NCI-H2107 treated with DMSO at 0.1 percent for 48 hours (cell line): ENCODE data around the gene DLGAP1.

Experiments used
- DNase-seq: peaks from one replicate; lab custom pipeline; 2025; ENCODE audit not compliant: unreplicated experiment; lab: John Stamatoyannopoulos, UW

DLGAP1 gene

GRCh38 chr18:4242431-4243161 is 212.5 kb downstream of the DLGAP1 start:
- no peak for DNase-seq

DNA sequence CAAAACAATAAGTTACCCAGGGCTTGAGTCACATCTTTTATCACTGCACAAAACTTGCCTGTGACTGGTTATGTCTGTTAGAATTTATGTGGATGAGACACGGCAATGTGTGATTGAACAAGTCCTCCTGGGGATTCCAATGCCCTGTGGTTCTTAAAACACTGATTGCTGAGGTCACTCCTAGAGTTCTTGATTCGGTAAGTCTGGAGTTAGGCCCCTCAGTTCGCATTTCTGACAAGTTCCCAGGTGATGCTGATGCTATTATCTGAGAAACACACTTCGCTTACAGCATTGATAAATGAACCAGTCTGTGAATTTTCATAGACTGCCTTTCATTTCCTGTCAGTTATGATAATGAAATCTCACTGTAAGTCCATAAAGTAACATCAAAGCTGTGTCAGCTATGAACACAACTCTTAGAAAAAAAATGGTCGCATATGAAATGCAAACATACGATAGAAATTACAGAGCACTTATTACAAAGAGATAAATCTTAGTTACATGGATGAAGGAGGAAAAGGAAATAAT is 214.0 kb downstream of the DLGAP1 start:
- DNase-seq: no peak

- no peak for DNase-seq
Observed at GRCh38 chr18:4238966-4239365, 216.1 kb downstream of the DLGAP1 start.

DNA sequence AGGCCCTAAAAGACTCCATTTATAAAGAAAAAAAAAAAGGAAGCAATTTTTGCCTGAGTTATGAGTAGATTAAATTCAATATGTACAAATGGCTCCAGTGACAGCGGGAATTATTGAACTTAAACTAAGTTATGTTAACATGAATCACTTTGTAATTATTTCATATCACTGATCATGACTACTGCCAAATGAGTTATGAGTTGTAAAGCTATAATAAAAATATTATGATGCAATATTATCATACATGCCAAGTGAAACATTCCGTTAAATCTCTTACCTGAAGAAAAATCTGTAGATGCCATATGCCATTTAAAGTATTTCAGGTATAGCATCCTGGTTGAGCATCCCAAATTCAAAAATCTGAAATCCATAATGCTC is 217.5 kb downstream of the DLGAP1 start:
- DNase-seq: no peak

- DNase-seq: no peak
Observed at GRCh38 chr18:4236940-4237663, 218.0 kb downstream of the DLGAP1 start.

DNA sequence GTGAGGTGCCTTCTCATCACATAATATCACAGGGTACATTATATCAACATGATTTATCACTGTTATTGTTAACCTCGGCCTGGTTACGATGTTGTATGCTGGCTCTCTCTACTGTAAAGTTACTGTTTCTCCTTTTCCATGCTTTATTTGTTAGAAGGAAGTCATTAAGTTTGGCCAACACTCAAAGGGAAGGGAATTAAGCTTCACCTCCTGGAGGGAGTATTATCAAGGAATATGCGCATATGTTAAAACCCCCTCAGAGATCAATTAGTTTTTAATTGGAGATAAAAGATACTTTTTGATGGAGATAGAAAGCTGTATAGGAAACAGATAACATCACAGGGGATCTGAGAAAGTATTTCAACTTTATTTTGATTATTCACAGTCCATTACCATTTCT is 221.6 kb downstream of the DLGAP1 start:
- DNase-seq: no peak

GRCh38 chr18:4232656-4233055 is 222.5 kb downstream of the DLGAP1 start:
- DNase-seq: no peak

- no peak for DNase-seq
Observed at GRCh38 chr18:4231260-4231659, 223.8 kb downstream of the DLGAP1 start.

DNA sequence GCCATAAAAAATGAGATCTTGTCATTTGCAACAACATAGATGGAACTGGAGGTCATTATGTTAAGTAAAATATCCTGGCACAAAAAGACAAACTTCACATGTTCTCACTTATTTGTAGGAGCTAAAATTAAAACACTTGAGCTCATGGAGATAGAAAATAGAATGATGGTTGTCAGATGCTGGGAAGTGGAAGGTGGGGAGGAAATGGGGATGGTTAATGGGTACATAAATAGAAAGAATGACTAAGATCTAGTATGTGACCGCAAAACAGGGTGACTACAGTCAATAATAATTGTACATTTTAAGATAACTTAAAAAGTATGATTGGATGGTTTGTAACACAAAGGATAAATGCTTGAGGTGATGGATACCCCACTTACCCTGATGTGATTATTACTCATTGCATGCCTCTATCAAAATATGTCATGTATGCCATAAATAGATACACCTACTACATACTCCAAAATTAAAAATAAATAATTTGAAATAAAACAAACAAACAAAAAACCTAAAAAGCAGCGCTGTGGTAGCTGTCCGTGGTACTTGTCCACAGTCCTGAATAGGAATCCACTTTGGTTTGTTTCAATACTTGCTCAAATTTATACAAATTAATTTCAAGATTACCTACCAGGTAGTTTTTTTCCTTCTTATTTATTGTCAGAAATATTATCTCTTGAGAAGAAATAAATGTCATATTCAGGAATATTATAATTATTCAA is 224.5 kb downstream of the DLGAP1 start:
- no peak for DNase-seq

GRCh38 chr18:4224031-4224704 is 230.9 kb downstream of the DLGAP1 start:
- DNase-seq: no peak

DNA sequence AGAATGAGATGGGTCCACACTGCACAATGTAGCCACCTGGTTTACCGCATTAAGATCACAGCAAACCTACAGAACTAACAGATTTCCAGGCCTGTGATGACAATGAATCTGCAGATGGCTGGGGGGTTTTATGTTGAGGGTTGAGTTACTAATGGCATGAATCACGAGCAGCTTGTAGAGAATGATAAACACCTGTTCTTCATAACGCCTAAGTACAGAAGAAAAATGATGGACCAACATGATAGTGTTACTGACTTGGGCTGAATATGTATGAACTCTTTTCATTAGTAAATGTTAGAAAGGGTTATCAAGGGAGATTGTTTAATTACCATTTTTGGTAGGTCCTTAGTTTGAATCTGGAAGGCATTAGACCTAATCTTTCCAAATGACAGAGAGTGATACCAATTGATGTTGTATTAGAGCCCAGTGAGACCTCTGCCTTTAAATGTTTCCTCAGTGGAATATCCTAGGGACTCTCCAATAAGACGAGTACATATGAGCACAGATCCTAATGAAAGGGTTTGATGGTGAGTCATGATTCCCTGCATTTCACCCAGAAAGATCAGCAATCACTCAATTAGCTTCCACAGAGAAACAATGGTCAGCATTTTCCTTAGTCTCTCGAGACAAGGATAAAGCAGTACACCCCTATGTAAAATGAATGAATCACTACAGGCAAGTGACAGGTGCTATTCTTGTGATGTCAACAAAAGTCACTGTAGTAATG is 243.8 kb downstream of the DLGAP1 start:
- DNase-seq: no peak

GRCh38 chr18:4208366-4208765 is 246.7 kb downstream of the DLGAP1 start:
- no peak for DNase-seq

GRCh38 chr18:4207383-4207985 is 247.6 kb downstream of the DLGAP1 start:
- DNase-seq: no peak

- DNase-seq: no peak
Observed at GRCh38 chr18:4204438-4204720, 250.7 kb downstream of the DLGAP1 start.

DNA sequence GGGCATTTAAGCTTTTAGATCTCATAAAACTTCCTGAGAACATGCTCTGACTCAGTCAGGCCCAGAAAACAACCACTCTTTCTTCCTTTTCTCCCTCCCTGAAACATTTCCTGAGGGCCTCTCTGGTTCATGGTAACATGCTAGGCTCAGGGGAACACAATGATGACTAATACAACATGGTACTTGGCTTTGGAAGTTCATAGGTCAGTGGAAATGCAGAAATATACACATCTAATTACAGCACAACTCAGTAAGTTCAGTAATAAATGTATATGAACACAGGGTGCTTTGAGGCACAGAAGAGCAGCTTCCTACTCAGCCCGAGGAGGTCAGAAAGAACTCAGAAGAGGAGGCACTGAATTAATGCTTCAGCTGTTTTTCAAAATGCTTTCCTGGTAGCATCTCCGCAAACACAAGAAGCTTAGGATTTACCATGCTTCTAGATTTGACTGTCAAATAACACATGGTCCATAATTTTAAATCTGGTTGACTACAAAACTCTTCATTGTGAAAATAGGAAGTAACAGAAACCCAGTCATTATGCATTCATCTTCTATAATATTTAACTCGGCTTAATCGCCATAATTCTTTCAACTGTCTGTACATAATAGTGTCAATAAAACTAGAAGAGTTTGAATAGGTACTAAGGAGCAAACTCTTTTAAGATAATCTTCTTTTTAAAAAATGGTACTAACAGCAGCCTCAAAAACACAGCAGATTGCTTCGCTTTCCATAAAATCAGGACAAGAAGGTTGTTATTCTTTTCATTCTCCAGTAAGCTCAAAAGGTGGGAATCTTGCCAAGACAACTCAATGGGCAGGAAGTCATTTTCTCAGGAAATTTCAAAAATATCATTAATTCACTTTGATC is 251.3 kb downstream of the DLGAP1 start:
- DNase-seq: no peak

GRCh38 chr18:4200399-4200798 is 254.7 kb downstream of the DLGAP1 start:
- DNase-seq: no peak

- DNase-seq: no peak
Observed at GRCh38 chr18:4198956-4199355, 256.2 kb downstream of the DLGAP1 start.

DNA sequence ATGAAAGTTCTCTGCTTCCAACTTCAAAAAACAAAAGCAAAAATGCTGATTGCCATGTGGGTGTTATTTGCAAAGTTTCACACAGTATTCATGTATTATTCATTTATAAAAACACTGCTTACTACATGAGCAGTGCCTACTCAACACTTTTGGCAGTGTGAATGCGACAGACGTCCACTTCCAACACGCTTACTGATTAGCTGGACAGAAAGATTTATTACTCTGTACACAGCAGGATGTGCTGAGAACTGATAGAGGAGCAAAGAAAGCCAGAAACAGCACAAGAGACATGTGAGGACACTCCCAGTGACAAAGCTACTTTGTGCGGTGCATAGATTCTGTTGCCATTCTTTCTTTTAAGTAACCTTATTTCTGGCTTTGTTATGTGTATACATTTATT is 258.8 kb downstream of the DLGAP1 start:
- no peak for DNase-seq

GRCh38 chr18:4193086-4193485 is 262.0 kb downstream of the DLGAP1 start:
- DNase-seq: no peak
